Fibroblast of upper back skin (primary cell): Measurements from ENCODE around the gene BPIFB2.

Experiments
- DNase-seq: peaks from one replicate; pipeline ENCODE4 v3.0.0-alpha.2; 2013

BPIFB2 gene

DNA sequence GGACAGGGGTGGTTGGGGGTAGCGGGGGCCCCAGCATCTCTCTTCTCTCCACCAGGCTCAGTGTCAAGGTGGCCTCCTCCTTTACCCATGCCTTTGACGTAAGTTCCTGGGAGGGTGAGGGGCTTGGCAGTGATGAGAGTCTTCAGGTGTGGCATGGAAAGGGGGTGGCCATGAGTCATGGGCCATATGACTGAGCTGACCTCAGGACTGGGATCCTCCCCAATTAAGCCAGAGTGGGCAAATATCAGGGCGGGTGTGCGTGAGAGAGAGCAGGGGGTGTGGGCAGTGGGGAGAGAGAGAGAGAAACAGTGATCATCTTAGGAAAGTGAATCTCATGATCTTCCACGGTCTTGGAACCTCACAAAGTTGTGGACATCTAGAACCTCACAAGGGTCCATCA is 63.7 kb downstream of the BPIFB2 start:
- no peak for DNase-seq

DNA sequence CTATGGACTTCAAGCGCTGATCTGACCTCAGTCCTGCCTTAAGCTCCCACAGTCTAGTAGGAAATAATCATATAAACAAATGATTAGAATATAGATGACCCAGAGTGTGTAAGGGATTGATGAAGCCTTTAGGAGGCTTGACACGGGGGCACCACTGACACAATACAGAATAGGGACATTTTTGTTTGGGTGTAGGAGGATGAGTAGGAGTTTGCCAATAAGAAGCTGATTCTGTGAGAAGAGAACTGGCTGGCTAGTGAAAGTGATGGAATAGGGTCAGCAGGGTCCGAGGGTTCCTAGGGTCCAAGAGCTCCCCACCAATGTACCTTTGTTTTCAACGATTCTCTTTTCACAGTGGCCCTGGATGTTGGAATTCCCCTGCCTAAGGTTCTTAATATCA is 64.9 kb downstream of the BPIFB2 start:
- no peak for DNase-seq

DNA sequence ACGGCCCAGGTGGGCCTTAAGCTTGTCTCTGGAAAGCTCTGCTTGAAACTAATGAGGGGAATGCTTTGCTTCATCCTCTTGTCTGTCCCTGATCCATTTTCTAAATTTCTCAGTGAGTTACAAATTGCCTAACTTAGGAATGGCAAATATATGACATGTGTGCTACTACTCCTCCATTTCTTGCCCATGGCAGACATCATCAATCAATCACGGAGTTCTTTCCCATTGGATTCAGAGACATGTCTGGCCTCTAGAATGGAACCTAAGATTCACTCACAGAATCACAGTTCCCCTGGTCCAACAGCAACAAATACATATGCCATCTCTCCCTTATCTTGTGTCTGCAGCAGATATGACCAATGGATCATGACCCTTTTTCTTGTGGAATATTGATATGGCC is 65.3 kb downstream of the BPIFB2 start:
- no peak for DNase-seq
